Tibial artery (tissue), 4 donors: ENCODE data around the gene ID4.

Source experiments
- DNase-seq, 2 donors: peaks; one replicate each; pipeline ENCODE4 v3.0.0-alpha.2; 2019
- H3K27ac ChIP-seq, 2 donors: fragments of 200-600 bp; sonication (generic) in 1 of 2; 1 replicate in 1 of 2; 2 replicates in 1 of 2; pipeline ENCODE4 v1.5.1; 2018 to 2019; ENCODE audit warnings: mild to moderate bottlenecking in 1 of 2
- H3K27me3 ChIP-seq, 2 donors: fragments of 200-600 bp; sonication (generic) in 1 of 2; one replicate each; pipeline versions ENCODE4 v1.5.1 to v1.6.0; 2016 to 2019
- H3K36me3 ChIP-seq, 3 donors: fragments of 200-600 bp; sonication (generic) in 2 of 3; one replicate each; pipeline ENCODE4 v1.5.1; 2016 to 2019; ENCODE audit warnings: mild to moderate bottlenecking in 2 of 3
- H3K4me1 ChIP-seq, 4 donors: fragments of 200-600 bp; sonication (generic) in 2 of 4; 1 replicate in 3 of 4; 2 replicates in 1 of 4; pipeline ENCODE4 v1.5.1; 2016 to 2019
- H3K4me3 ChIP-seq, 2 donors: fragments of 200-600 bp; sonication (generic) in 1 of 2; 1 replicate in 1 of 2; 2 replicates in 1 of 2; pipeline ENCODE4 v1.5.1; 2018 to 2019; ENCODE audit warnings: mild to moderate bottlenecking in 2 of 2
- H3K9me3 ChIP-seq, 3 donors: fragments of 200-600 bp; sonication (generic) in 1 of 3; one replicate each; pipeline ENCODE4 v1.5.1; 2016 to 2019
- intact Hi-C: fragments of 100-400 bp; cut with DNase I; formaldehyde crosslinking; loops from one replicate; pipeline ENCODE4 v1.15.0; 2023; ENCODE audit warnings: low total_unique reads
- TF ChIP-seq, protein P1 (sequence below), 2 experiments: fragments of 200-600 bp in 1 of 2; fragments of 450-650 bp in 1 of 2; IDR thresholded peaks; one replicate each; pipeline ENCODE4 v1.5.1; 2017 to 2019; ENCODE audit warnings: antibody characterized with exemption in 2 of 2, mild to moderate bottlenecking in 1 of 2, moderate library complexity in 1 of 2

ID4 gene

DNA sequence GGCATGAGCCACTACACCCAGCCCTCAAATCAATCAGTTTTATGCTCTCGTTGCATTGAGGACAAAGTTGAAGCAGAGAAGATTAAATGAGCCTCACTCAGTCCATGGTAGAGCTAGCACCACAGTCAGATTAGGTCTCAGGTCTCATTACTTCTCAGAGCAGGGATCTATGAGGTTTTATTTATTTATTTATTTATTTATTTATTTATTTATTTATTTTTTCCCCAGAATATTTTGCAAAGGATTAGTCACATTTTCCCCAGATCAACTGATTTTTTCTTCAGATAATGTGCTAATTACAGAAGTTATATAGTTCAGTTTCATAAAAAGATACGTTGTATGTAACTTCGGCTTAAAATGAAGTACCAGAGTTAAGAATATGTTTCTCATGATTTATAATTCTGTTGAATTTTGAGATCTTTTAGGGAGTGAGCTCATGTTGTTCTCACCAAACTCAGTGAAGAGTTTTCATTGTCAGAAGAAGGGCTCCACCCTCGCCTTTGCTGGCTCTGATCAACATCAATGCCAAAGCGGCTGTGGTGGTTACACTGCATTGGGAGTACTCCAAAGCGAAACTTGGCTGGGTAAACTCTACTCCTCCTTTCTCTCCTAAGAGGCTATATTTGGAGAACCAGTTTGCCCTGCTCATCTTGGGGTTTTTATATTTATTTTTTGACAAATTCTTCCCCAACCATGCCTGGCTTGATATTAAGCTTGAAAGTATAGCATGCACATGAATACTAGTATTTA lies 12.9 kb upstream of the ID4 start:
- H3K36me3 ChIP-seq = no peaks in the 10 kb centered on the region
- H3K27me3 ChIP-seq = no peaks in the 10 kb centered on the region
- no peak overlapping the region for H3K27ac ChIP-seq
- no peaks in the 10 kb centered on the region for H3K9me3 ChIP-seq
- no peak overlapping the region for H3K4me3 ChIP-seq
- intact Hi-C loops = no loop called here
- no peaks in the 10 kb centered on the region for H3K4me1 ChIP-seq
- DNase-seq = no peak
- TF ChIP-seq, protein P1, sequence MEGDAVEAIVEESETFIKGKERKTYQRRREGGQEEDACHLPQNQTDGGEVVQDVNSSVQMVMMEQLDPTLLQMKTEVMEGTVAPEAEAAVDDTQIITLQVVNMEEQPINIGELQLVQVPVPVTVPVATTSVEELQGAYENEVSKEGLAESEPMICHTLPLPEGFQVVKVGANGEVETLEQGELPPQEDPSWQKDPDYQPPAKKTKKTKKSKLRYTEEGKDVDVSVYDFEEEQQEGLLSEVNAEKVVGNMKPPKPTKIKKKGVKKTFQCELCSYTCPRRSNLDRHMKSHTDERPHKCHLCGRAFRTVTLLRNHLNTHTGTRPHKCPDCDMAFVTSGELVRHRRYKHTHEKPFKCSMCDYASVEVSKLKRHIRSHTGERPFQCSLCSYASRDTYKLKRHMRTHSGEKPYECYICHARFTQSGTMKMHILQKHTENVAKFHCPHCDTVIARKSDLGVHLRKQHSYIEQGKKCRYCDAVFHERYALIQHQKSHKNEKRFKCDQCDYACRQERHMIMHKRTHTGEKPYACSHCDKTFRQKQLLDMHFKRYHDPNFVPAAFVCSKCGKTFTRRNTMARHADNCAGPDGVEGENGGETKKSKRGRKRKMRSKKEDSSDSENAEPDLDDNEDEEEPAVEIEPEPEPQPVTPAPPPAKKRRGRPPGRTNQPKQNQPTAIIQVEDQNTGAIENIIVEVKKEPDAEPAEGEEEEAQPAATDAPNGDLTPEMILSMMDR (IDR thresholded peaks at IDR 0.05) = no peak

DNA sequence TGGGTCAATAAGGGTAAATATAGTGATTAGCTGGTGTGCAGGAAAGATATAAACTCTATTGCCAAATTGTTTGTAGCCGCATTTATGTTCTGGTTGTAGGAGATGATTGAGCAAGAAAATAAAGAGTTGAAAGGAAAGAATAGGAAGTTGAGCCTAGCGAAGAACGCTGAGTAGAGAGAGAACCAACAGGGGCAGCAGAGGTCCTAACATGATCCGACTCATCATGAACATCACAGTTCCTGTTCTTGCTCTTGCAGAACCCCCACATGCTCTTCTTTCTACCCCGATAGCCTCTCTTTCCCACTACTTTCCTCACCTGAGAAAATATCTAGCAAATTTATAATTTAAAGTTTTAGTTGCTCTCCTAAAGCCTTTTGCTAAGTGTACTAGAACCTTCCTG lies 9.9 kb upstream of the ID4 start:
- DNase-seq = no peak
- intact Hi-C loops = no loop called here

DNA sequence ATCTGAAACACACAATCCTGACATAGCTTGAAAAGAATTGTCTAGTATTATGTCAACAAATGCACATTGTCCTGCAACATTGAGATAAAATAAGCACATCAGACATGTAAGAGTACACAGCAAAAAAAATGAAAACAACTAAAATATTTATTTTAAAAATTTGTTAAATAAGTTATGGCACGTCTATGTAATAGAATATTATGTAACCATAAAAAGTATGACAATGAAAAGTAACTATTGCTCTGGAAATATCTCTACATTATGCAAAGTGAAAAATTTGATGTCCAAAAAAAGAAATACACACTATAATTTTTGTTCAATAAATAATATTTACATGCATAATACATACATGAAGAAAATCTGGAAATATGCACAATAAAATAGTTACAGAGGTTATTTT lies 9.3 kb upstream of the ID4 start:
- Histone ChIP-seq H3K4me3 (no peak overlapping the region), H3K9me3 (no peaks in the 10 kb centered on the region), H3K27me3 (no peaks in the 10 kb centered on the region), H3K4me1 (no peaks in the 10 kb centered on the region), H3K27ac (no peak overlapping the region), H3K36me3 (no peaks in the 10 kb centered on the region)
- intact Hi-C loops = no loop called here
- no peak for DNase-seq
- TF ChIP-seq, protein P1 (IDR thresholded peaks at IDR 0.05) = no peak

More for the DNA sequence above, 9.9 kb upstream of the ID4 start:
- Histone ChIP-seq H3K4me3 (no peak overlapping the region), H3K4me1 (no peaks in the 10 kb centered on the region), H3K27ac (no peak overlapping the region), H3K36me3 (no peaks in the 10 kb centered on the region), H3K27me3 (no peaks in the 10 kb centered on the region), H3K9me3 (no peaks in the 10 kb centered on the region)
- TF ChIP-seq, protein P1 (IDR thresholded peaks at IDR 0.05) = no peak

DNA sequence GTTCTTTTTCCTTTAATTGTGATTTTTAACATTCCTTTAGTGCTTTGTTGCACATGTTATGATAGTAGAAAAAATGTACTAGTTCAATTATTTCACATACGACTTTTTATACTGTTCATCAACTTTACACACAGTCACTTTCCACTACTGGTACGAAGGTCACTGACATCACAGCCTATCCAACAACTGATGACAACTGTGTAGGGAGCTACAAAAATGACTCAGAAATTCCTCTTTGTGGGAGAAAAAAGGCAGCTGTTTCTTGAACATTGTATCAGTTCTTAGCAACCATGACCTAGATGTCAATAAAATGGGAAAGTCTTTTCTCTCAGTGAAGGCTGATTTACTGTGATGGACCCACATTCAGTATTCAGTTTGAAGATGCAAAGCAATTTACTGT lies 7.0 kb upstream of the ID4 start:
- Histone ChIP-seq H3K27ac (no peak overlapping the region), H3K9me3 (no peaks in the 10 kb centered on the region), H3K4me3 (no peak overlapping the region), H3K4me1 (no peaks in the 10 kb centered on the region), H3K27me3 (no peaks in the 10 kb centered on the region), H3K36me3 (no peaks in the 10 kb centered on the region)
- no peak for DNase-seq
- intact Hi-C loops = no loop called here
- TF ChIP-seq, protein P1 (IDR thresholded peaks at IDR 0.05) = no peak

DNA sequence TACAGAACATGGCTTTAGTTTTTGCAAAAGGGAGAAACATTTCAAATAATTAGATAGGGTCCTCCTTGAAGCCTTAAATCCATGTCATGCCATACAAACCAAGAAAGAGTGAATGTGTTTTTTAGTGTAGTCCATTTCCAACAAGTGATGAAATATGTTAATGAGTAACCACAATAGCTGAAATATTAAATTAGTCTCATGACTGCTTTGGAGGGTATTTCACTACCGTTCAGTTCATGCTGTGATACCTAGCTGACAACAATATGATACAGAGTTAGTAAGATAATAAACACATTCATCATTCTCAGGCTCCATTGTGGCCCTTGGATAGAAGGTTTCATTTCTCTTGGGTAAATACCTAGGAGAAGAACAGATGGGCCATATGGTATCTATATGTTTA lies 5.8 kb upstream of the ID4 start:
- Histone ChIP-seq H3K27me3 (no peaks in the 10 kb centered on the region), H3K9me3 (no peaks in the 10 kb centered on the region), H3K27ac (no peak overlapping the region), H3K4me3 (no peak overlapping the region), H3K4me1 (no peaks in the 10 kb centered on the region), H3K36me3 (no peaks in the 10 kb centered on the region)
- DNase-seq = no peak
- intact Hi-C loops = no loop called here
- TF ChIP-seq, protein P1 (IDR thresholded peaks at IDR 0.05) = no peak
